ENCODE data around the gene TBX6. TPM values are rescaled to one million over a fixed set of nuclear protein-coding genes. Genes with fewer than 3 reads are reported as not detected.

The TBX6 gene
- total RNA-seq, 1 experiment from 2014 or later = 1.4 TPM

DNA sequence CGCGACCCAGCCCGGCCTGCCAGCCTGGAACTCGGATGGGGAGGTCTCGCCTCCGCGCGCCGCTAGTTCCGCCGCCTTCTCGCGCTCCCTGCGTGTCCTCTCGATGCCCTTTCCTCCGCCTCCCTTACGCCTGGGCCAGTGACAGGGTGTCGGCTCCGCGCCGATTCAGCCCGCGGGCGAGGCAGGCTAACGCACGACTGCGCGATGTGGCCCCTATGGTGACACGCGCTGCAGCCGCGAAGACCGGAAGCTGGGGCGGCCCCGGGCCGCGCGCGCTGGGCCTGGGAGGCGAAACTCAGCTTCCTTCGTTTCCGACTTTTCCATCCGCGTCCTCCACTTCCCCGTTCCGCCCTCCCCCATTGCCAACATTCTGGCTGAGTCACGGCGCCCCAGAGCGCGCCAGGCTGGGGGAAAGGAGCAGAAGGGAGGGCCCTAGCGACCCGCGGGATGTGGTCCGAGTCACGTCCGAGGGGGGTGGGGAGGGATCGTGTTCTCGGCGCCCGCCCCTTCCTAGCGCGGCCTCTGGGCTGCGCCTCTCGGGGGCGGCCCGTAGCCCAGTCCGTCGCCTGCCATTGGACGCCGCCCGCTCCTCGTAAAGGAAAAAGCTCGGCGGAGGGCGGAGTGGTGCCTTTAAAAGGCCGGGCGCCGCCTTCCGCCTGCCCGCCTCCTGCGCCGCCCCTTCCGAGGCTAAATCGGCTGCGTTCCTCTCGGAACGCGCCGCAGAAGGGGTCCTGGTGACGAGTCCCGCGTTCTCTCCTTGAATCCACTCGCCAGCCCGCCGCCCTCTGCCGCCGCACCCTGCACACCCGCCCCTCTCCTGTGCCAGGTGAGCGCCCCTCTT is 26.4 kb downstream of the TBX6 start, which contains the start of gene ALDOA (continued):
- TF ChIP-seq YY1 (IDR thresholded peaks at IDR 0.05; ENCODE audit: extremely low read depth, insufficient replicate concordance, low read depth, low read length) (peak; percentile 63), POLR2AphosphoS5 (IDR thresholded peaks at IDR 0.05; ENCODE audit: low read depth, low read length) (peak; percentile 96), EZH2 (IDR thresholded peaks at IDR 0.05) (no peak)

GRCh38 chr16:30064729-30065101 is 27.0 kb downstream of the TBX6 start:
- RAD21 ChIA-PET (ENCODE audit: low non-redundant PET in 1 of 2, low total read pairs in 2 of 2, uncharacterized antibody in 2 of 2, unreplicated experiment in 2 of 2) = no interaction called here

More at GRCh38 chr16:30064729-30065101, 27.0 kb downstream of the TBX6 start:
- H3K4me2 ChIP-seq (ENCODE audit: low read length) = peak overlapping the region; percentile 95
- H4K20me1 ChIP-seq (ENCODE audit: insufficient read depth) = peaks cover 8% of the 10 kb centered on the region; the same call in 1 of the 2 replicates
- ATAC-seq = peak; percentile 7
- H3K4me1 ChIP-seq (ENCODE audit: control insufficient read depth in 1 of 2, insufficient read depth in 2 of 2, low read length in 2 of 2) = peaks cover 25 to 49% of the 10 kb centered on the region in 2 experiments
- H3K27me3 ChIP-seq (ENCODE audit: insufficient read depth, low read length) = no peaks in the 10 kb centered on the region
- H3K27ac ChIP-seq (ENCODE audit: low read depth, low read length) = peak overlapping the region; percentile 100
- peaks cover 50% of the 10 kb centered on the region for H3K79me2 ChIP-seq (ENCODE audit: insufficient read depth, low read length)
- ChIA-PET CTCF (interaction anchor here (0.6 kb wide), 1 partner anchor 9 kb away, joined by 3 read pairs; no protein-coding TSS in a partner anchor), POLR2A (interaction anchor here (0.6 to 2.7 kb wide), 6 partner anchors 8 to 1752 kb away, joined by 4 to 13 read pairs (median 10); partner anchors contain the start of gene TBX6)
- no peak for DNase-seq (ENCODE audit: low read depth, low spot score)
- TF ChIP-seq EGR1 (IDR thresholded peaks at IDR 0.05; ENCODE audit: low read depth) (no peak), POLR2AphosphoS5 (IDR thresholded peaks at IDR 0.05; ENCODE audit: low read depth, low read length) (no peak), POLR2A (IDR thresholded peaks at IDR 0.05; ENCODE audit: borderline replicate concordance, extremely low read depth, insufficient read depth, insufficient read length) (peak; percentile 74), JUND (IDR thresholded peaks at IDR 0.05) (no peak), YY1 (IDR thresholded peaks at IDR 0.05; ENCODE audit: extremely low read depth, insufficient replicate concordance, low read depth, low read length) (no peak), CTCF (IDR thresholded peaks at IDR 0.05 in 2 of 3, conservative IDR thresholded peaks at IDR 0.05 in 1 of 3; ENCODE audit: borderline replicate concordance in 1 of 3, insufficient read depth in 1 of 3, low read depth in 2 of 3, low read length in 2 of 3) (no peak), FOSL1 (IDR thresholded peaks at IDR 0.05; ENCODE audit: low read depth) (no peak), TCF7L2 (IDR thresholded peaks at IDR 0.05; ENCODE audit: borderline replicate concordance, extremely low read depth, insufficient read depth, insufficient read length) (no peak), ZFX (IDR thresholded peaks at IDR 0.05) (peak; percentile 80)
- TF ChIP-seq, protein P1, sequence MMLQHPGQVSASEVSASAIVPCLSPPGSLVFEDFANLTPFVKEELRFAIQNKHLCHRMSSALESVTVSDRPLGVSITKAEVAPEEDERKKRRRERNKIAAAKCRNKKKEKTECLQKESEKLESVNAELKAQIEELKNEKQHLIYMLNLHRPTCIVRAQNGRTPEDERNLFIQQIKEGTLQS (IDR thresholded peaks at IDR 0.05) = no peak
- no peak overlapping the region for H2AFZ ChIP-seq (ENCODE audit: low read depth, low read length, poor library complexity, severe bottlenecking)
- intact Hi-C loops (cut with micrococcal nuclease) = no loop called here
- no peaks in the 10 kb centered on the region for H3K9me2 ChIP-seq (ENCODE audit: insufficient read depth)
- peak overlapping the region; percentile 99 for H3K9ac ChIP-seq (ENCODE audit: low read length)
- H3K9me3 ChIP-seq (ENCODE audit: control insufficient read depth in 1 of 2, insufficient read depth in 1 of 2, low read depth in 1 of 2, low read length in 2 of 2) = no peaks in the 10 kb centered on the region
- BruUV-seq (replicated peaks) = no TSS peak
- peaks cover 19 to 36% of the 10 kb centered on the region in 2 experiments for H3K36me3 ChIP-seq (ENCODE audit: control insufficient read depth in 1 of 2, insufficient read depth in 2 of 2, low read length in 2 of 2)
- H3K4me3 ChIP-seq (replicated peaks in 1 of 2; ENCODE audit: low read depth in 1 of 2, low read length in 2 of 2) = peak overlapping the region; percentile 98

All from HCT116 (cell line).